K562 (cell line): Measurements from ENCODE around the gene TBL1XR1. TPM values are rescaled to one million over a fixed set of nuclear protein-coding genes. Genes with fewer than 3 reads are reported as not detected.

Experiments used
- BRF1 ChIP-seq: IDR thresholded peaks from 3 replicates; pipeline ENCODE4 v1.6.1; 2011; ENCODE audit warnings: borderline replicate concordance, mild to moderate bottlenecking; ENCODE audit not compliant: insufficient read length; ENCODE audit errors: extremely low read depth
- EP400 ChIP-seq: fragments of 450-650 bp; IDR thresholded peaks from 2 replicates; pipeline ENCODE4 v1.6.1; 2017; ENCODE audit warnings: antibody characterized with exemption, mild to moderate bottlenecking, moderate library complexity
- HDAC3 ChIP-seq: fragments of 450-650 bp; IDR thresholded peaks from 2 replicates; pipeline ENCODE4 v1.6.1; 2018; ENCODE audit warnings: borderline replicate concordance, mild to moderate bottlenecking, moderate library complexity; ENCODE audit not compliant: partially characterized antibody
- KDM1A ChIP-seq, 2 experiments: fragments of 450-650 bp; IDR thresholded peaks; 2 replicates each; pipeline ENCODE4 v1.6.1; 2016; ENCODE audit warnings: mild to moderate bottlenecking in 2 of 2
- MAFF ChIP-seq: IDR thresholded peaks from 2 replicates; pipeline ENCODE4 v1.6.1; 2012; ENCODE audit warnings: low read length, improper control_type of control experiment
- NCOA6 ChIP-seq: fragments of 450-650 bp; IDR thresholded peaks from 2 replicates; pipeline ENCODE4 v1.6.1; 2017; ENCODE audit warnings: mild to moderate bottlenecking
- SMC3 ChIP-seq: conservative IDR thresholded peaks from 2 replicates; pipeline ENCODE4 v1.6.1; 2011; ENCODE audit warnings: low read depth, low read length, improper control_type of control experiment; ENCODE audit not compliant: insufficient read depth
- SRSF1 ChIP-seq: fragments of 200-400 bp; formaldehyde crosslinking; IDR thresholded peaks from 2 replicates; pipeline ENCODE4 v1.6.1; 2017; ENCODE audit warnings: mild to moderate bottlenecking, low read depth, low read length, moderate library complexity
- TAF15 ChIP-seq: fragments of 200-400 bp; formaldehyde crosslinking; IDR thresholded peaks from 2 replicates; pipeline ENCODE4 v1.6.1; 2017; ENCODE audit warnings: mild to moderate bottlenecking, low read depth, low read length, moderate library complexity
- ZNF695 ChIP-seq: fragments of 450-650 bp; formaldehyde crosslinking; IDR thresholded peaks from 2 replicates; pipeline ENCODE4 v1.4.0; 2020; ENCODE audit warnings: mild to moderate bottlenecking, moderate library complexity
- polyA plus RNA-seq, 8 experiments: library from polyadenylated mRNA; depleted of rRNA in 4 of 8; stranded (reverse) in 5 of 8; unstranded in 3 of 8; fragments of >200 nt; fragmentation: Nextera tagmentation in 2 of 8; fragmentation: Illumina TruSeq in 1 of 8; extraction: Ambion mirVana in 2 of 8; extraction: Trizol in 1 of 8; gene quantifications; 2 replicates each; pipeline versions ENCODE4 v1.2.1 to v1.2.3, GENCODE V29; 2011 to 2014; ENCODE audit warnings: inconsistent platforms in 1 of 8, missing spikeins in 1 of 8
- total RNA-seq, 7 experiments: library from RNA; depleted of rRNA in 6 of 7; stranded (reverse); fragments of >200 nt in 6 of 7; fragmentation: Illumina TruSeq in 2 of 7; extraction: Trizol in 2 of 7; gene quantifications; 2 replicates each; pipeline versions ENCODE4 v1.2.1 to v1.2.3, GENCODE V29; 2011 to 2021; ENCODE audit warnings: low replicate concordance in 1 of 7
- TF ChIP-seq, protein P1 (sequence below): fragments of 250-450 bp; sonication (Bioruptor Pico); IDR thresholded peaks from 2 replicates; pipeline ENCODE4 v1.5.0; 2022; ENCODE audit warnings: mild to moderate bottlenecking
- TF ChIP-seq, protein P2 (sequence below), 2 experiments: IDR thresholded peaks; 2 replicates each; pipeline ENCODE4 v1.6.1; 2012; ENCODE audit warnings: improper control_type of control experiment in 2 of 2, low read depth in 2 of 2, low read length in 2 of 2, borderline replicate concordance in 1 of 2
- TF ChIP-seq, protein P3 (sequence below): fragments of 250-450 bp; sonication (Bioruptor Pico); IDR thresholded peaks from 2 replicates; pipeline ENCODE4 v1.8.0; 2021; ENCODE audit warnings: moderate library complexity, mild to moderate bottlenecking, inconsistent platforms
- TF ChIP-seq, protein P4 (sequence below), 2 experiments: fragments of 450-650 bp in 1 of 2; IDR thresholded peaks; 2 replicates each; pipeline ENCODE4 v1.6.1; 2011 to 2017; ENCODE audit warnings: low read depth in 2 of 2, antibody characterized with exemption in 1 of 2, borderline replicate concordance in 1 of 2, low read length in 1 of 2, mild to moderate bottlenecking in 1 of 2, mixed read lengths in 1 of 2; ENCODE audit not compliant: control insufficient read depth in 1 of 2

TBL1XR1 gene
- total and polyA plus RNA-seq, 9 of the 15 experiments (the other 6 are each of a cell fraction or from before 2014, with no cell fraction given): 19.6 to 171 (median 83.3) TPM

DNA sequence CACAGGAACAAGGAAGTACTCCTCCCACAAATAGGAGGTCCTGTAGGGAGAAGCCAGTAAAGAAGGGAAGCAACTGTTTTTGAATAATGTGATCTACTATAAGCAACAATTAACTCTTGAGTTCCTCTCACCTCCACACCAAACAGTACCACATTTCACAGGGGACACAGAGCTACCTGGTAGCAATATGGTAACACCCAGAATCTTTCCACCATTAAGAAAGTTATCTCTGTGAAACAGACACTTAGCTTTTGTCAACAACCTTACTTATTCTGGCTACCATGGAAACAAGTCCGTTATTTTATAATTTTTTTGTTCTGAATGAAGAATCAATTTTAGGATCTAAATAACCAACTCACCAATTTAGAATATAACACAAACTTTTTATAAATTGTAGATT is 49.5 kb downstream of the TBL1XR1 start (continued):
- TF ChIP-seq, protein P1, sequence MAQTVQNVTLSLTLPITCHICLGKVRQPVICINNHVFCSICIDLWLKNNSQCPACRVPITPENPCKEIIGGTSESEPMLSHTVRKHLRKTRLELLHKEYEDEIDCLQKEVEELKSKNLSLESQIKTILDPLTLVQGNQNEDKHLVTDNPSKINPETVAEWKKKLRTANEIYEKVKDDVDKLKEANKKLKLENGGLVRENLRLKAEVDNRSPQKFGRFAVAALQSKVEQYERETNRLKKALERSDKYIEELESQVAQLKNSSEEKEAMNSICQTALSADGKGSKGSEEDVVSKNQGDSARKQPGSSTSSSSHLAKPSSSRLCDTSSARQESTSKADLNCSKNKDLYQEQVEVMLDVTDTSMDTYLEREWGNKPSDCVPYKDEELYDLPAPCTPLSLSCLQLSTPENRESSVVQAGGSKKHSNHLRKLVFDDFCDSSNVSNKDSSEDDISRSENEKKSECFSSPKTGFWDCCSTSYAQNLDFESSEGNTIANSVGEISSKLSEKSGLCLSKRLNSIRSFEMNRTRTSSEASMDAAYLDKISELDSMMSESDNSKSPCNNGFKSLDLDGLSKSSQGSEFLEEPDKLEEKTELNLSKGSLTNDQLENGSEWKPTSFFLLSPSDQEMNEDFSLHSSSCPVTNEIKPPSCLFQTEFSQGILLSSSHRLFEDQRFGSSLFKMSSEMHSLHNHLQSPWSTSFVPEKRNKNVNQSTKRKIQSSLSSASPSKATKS (CRISPR knock-in tag): no peak
- TF ChIP-seq MAFF: no peak
- no peak for TF ChIP-seq SMC3
- no peak for TF ChIP-seq EP400
- no peak for TF ChIP-seq KDM1A (IDR thresholded peaks at IDR 0.05)
- TF ChIP-seq TAF15: no peak
- no peak for TF ChIP-seq NCOA6
- TF ChIP-seq SRSF1: no peak
- TF ChIP-seq, protein P2, sequence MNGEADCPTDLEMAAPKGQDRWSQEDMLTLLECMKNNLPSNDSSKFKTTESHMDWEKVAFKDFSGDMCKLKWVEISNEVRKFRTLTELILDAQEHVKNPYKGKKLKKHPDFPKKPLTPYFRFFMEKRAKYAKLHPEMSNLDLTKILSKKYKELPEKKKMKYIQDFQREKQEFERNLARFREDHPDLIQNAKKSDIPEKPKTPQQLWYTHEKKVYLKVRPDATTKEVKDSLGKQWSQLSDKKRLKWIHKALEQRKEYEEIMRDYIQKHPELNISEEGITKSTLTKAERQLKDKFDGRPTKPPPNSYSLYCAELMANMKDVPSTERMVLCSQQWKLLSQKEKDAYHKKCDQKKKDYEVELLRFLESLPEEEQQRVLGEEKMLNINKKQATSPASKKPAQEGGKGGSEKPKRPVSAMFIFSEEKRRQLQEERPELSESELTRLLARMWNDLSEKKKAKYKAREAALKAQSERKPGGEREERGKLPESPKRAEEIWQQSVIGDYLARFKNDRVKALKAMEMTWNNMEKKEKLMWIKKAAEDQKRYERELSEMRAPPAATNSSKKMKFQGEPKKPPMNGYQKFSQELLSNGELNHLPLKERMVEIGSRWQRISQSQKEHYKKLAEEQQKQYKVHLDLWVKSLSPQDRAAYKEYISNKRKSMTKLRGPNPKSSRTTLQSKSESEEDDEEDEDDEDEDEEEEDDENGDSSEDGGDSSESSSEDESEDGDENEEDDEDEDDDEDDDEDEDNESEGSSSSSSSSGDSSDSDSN (IDR thresholded peaks at IDR 0.05; ENCODE audit: borderline replicate concordance in 1 of 2, low read depth in 2 of 2, low read length in 2 of 2): no peak
- TF ChIP-seq ZNF695 (CRISPR knock-in tag): no peak
- no peak for TF ChIP-seq BRF1
- TF ChIP-seq, protein P3, sequence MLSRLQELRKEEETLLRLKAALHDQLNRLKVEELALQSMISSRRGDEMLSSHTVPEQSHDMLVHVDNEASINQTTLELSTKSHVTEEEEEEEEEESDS (CRISPR knock-in tag): no peak
- TF ChIP-seq, protein P4, sequence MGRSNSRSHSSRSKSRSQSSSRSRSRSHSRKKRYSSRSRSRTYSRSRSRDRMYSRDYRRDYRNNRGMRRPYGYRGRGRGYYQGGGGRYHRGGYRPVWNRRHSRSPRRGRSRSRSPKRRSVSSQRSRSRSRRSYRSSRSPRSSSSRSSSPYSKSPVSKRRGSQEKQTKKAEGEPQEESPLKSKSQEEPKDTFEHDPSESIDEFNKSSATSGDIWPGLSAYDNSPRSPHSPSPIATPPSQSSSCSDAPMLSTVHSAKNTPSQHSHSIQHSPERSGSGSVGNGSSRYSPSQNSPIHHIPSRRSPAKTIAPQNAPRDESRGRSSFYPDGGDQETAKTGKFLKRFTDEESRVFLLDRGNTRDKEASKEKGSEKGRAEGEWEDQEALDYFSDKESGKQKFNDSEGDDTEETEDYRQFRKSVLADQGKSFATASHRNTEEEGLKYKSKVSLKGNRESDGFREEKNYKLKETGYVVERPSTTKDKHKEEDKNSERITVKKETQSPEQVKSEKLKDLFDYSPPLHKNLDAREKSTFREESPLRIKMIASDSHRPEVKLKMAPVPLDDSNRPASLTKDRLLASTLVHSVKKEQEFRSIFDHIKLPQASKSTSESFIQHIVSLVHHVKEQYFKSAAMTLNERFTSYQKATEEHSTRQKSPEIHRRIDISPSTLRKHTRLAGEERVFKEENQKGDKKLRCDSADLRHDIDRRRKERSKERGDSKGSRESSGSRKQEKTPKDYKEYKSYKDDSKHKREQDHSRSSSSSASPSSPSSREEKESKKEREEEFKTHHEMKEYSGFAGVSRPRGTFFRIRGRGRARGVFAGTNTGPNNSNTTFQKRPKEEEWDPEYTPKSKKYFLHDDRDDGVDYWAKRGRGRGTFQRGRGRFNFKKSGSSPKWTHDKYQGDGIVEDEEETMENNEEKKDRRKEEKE (IDR thresholded peaks at IDR 0.05; ENCODE audit: borderline replicate concordance in 1 of 2, control insufficient read depth in 1 of 2, low read depth in 2 of 2, low read length in 1 of 2): no peak
- TF ChIP-seq HDAC3: peak; percentile 38
